VCaP (cell line): Measurements from ENCODE around the gene ENTPD3.

Experiments
- H3K27ac ChIP-seq: fragments of 450-650 bp; 2 replicates; pipeline ENCODE4 v1.5.1; 2017
- CTCF ChIP-seq: fragments of 450-650 bp; conservative IDR thresholded peaks from 2 replicates; pipeline ENCODE4 v1.5.1; 2017; ENCODE audit warnings: mild to moderate bottlenecking, moderate library complexity

ENTPD3 gene

DNA sequence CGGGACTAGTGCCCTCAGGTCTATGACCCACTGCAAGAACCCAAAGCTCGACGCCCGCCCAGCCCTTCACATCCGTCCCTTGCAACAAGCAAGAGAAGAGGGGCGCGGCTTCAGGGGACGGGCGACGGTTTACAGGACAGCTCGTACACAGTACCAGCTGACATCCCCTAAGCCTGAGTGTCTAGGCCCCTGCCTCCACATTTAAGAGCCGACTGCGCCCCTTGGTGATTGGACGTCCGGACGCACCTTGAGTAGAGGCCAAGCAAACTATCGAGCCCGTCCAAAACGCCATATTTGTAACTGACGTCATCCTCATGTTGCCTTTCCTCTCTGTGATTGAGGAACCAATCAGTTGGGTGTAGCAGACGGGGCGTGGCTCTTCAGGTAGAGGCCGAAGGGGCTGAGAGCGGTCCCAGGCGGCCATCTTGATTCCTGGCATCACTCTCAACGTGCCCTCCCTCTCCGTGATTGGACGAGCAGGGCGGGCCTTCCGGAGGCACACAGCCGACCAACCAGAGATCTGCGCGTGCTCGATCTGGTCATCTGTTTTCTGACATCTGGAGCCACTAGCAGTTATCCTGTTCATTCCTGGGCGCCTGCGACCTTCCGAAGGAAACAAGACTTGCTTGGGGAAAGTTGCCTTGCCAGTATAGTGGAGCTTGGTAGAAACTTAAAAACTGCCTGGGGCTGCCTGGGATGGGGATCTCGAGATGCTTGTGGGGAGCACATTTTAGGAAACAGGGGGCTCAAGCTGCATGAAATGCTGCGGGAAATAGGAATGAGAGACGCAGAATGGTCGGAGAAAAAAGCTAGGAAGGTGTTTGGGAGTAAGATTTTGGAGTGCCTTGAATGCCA lies 66.1 kb downstream of the ENTPD3 start:
- no peak for TF ChIP-seq CTCF
- peak overlapping the region; percentile 87 for H3K27ac ChIP-seq

- TF ChIP-seq CTCF: no peak
- H3K27ac ChIP-seq: peak overlapping the region; percentile 87
Observed at GRCh38 chr3:40453933-40454332, 66.9 kb downstream of the ENTPD3 start.

DNA sequence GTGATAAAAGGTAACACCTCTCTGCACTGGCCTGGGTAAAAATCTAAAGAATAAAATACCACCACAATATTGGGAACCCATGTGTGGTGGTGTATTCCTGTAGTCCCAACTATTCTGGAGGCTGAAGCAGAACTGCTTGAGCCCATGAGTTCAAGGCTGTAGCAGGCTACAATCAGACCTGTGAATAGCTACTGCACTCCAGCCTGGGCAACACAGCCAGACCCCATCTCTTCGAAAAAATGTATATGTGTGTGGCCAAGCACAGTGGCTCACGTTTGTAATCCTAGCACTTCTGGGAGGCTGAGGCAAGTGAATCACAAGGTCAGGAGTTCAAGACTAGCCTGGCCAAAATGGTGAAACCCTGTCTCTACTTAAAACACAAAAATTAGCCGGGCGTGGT lies 68.3 kb downstream of the ENTPD3 start:
- TF ChIP-seq CTCF: no peak
- H3K27ac ChIP-seq: no peak overlapping the region

- H3K27ac ChIP-seq: peak overlapping the region; percentile 91
Observed at GRCh38 chr3:40456279-40456939, 69.4 kb downstream of the ENTPD3 start.

DNA sequence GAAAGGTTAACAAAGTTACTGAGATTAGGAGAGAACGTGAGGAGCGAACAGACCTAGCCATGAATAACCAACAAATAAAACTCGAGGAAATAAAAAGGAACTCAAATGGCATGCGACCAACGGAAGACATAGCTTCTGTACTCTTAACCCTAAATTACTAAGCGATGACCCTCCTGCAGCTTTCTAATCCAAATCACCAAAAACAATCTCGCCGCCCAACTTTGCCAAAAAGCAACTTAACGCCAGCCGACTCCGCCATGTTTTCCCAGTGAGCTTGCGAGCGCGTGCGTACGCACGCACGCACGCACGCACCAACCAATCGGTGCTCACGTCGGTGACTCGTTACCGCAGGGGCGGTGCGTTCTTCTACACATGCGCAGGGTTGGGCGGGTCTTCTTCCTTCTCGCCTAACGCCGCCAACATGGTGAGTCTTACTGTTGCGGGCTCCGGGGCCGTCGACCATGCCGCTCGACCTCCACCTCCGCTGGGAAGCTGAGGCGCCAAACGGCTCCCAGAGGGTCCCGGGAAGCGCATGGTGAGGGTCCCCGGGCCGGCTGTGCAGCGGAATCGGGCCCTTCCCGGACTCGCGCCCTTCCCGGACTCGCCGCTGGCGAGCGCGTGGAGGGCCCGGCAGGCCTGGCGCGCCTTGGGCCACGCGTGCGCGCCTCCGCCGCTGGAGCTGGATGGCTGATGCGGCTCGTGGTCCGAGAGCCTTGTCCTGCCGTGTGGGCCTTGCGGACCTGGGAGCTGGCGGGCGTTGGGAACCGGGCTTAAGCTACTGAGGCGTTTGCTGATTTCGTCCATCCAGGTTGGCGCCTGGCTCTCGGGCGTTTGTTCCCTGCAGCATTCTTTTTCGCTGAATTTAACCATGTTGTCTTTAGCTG lies 70.2 kb downstream of the ENTPD3 start, which contains the start of gene RPL14:
Gene RPL14 (plus strand): TSS at position 400 of the 884 bp plus-strand sequence. CDS start 133 bp downstream, at position 533.
- H3K27ac ChIP-seq: peak within 1 kb of the TSS; percentile 91
- no peak for TF ChIP-seq CTCF

More at GRCh38 chr3:40456279-40456939, 69.4 kb downstream of the ENTPD3 start:
- no peak for TF ChIP-seq CTCF

DNA sequence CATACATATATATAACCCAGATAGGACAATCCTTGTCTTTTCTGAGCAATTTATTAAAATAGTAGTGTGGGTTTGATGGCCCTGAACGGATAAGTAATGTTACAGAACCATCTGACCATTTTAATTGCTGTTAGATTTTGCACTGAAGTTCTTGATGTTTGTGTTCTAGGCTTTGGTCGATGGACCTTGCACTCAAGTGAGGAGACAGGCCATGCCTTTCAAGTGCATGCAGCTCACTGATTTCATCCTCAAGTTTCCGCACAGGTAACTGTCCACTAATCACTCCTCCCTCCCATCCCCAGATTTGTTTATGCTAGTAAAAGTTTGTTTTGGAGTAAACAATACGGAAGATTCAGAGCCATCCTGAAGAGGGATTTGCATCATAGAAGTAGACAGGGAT lies 71.5 kb downstream of the ENTPD3 start:
- H3K27ac ChIP-seq: peak overlapping the region; percentile 91
- no peak for TF ChIP-seq CTCF

DNA sequence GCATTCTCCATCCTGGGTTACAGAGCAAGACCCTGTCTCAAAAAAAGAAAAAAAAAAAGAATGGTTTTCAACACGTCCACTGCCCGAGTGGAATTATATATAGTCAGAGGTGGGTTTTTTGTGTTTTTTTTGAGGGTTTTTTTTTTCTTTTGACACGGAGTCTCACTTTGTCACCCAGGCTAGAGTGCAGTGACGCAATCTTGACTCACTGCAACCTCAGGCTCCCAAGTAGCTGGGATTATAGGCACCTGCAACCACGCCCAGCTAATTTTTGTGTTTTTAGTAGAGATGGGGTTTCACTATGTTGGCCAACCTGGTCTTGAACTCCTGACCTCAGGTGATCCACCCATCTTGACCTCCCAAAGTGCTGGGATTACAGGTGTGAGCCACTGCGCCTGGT lies 73.5 kb downstream of the ENTPD3 start:
- peak overlapping the region; percentile 91 for H3K27ac ChIP-seq
